Activated CD8-positive, alpha-beta memory T cell treated with anti-CD3 and anti-CD28 coated beads for 24 hours (primary cell): ENCODE results near the gene TSHZ1.
"Not testable (repeated sequence)": the region's sequence is repeated elsewhere in the genome, so short reads cannot be mapped to it uniquely, and the experiment has no call there.

Source experiments
- DNase-seq: peaks from one replicate; pipeline ENCODE4 v3.0.0-alpha.2; 2020

TSHZ1 gene

DNA sequence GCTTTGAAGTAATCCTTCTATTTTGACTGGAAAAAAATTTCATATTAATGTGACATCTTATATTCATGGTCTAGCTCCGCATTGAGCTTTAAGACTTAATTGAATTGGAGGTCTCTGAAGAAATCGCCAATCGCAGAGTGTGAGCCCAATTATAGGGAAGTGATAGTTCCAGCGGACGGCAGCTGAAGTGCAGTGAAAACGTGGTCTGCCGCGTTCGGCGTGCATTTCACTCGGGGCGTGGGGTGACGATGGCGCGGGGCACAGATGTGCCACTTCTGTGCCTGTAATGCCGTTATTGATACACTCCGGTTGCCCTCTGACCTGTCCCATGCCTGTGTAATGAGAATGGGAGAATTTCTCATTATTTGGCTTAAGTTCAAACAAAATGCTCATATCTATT is 106.7 kb downstream of the TSHZ1 start:
- no peak for DNase-seq

DNA sequence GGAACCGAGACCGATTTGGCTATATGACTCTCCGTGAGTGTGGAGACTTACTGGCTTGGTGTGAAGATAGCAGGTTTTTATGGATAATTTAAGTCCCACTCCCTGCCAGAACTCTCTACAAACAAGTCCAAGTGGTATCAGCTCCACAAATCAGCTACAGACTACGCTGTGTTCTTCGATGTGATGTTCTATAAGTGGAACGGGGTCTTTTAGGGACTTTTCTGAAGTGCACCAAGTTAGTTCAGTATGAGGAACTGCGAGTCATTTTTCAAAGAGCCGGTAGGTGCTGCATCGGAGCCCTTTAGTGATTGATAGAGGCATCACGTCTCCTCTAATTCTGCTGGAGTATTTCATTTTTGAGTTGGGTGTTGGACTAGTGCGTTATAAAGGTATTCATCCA is 107.1 kb downstream of the TSHZ1 start:
- no peak for DNase-seq

DNA sequence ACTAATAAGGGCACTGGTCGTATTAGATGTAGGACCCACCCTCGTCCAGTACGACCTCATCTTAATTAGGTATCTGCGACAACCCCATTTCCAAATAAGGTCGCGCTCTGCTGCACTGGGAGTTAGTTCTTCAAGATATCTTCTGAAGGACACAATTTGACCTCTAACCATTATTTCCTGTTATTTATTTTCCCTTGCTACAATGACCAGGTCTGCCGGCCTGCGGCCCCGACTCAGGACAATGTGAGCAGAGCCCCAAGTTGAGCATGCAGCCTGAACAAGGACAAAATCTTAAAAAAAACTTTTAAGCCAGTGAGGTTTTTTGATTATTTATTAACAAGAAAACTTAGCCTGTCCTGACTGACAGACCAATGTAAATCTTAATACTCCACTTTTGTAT is 109.3 kb downstream of the TSHZ1 start:
- DNase-seq, result no peak

DNA sequence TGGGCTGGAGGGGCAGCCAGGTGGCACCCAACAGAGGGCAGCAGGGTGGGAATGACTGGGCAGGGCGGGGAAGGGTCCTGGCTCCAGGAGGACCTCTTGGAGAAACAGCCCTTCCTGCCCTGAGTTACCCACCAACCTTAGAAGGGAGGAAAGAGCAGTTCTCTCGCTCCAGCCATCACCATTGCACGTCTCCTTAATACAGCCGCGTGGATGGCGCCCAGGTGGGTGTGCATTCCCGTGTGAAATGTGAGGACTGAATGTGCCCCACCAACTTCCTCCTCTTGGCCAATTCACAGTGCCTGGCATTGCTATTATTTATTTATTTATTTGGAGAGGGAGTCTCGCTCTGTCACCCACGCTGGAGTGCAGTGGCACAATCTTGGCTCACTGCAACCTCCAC is 109.9 kb downstream of the TSHZ1 start:
- no peak for DNase-seq

DNA sequence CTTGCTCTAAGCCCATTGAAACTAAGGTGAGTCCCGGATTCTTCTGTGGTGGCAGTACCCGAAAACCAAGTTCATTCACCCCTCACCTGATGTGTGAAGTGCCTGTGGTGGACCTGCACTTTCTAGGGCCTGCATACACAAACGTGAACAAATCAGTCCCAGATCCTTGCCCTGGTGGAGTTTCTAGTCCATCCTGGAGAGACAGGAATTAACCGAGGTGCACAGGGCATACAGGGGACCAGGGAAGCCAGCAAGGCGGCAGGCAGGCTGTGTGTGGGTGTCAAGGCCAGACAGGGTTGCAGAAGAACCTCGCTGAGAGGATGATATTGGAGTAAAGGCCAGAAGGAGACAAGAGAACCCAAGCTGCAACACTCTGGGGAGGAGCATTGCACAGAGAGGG is 110.8 kb downstream of the TSHZ1 start:
- no peak for DNase-seq

DNA sequence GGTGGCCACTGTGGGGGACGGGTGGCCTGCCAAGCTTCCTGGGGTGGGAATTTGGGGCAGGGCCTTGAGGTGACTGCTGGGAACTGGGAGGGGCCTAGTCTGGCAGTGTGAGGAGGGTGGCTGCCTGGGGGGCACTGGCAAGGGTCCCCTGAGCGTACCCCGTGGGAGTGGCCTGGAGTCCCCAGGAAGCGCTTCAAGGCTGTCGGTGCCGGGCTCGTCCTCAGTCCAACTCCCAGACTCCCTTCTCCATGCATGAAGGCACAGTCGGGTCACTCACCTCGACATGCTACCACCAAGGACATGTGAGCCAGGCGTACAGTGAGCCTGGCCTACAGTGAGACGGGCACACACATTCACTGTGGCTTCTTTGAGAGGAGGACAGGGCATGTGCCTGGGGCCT is 111.6 kb downstream of the TSHZ1 start:
- no peak for DNase-seq

DNA sequence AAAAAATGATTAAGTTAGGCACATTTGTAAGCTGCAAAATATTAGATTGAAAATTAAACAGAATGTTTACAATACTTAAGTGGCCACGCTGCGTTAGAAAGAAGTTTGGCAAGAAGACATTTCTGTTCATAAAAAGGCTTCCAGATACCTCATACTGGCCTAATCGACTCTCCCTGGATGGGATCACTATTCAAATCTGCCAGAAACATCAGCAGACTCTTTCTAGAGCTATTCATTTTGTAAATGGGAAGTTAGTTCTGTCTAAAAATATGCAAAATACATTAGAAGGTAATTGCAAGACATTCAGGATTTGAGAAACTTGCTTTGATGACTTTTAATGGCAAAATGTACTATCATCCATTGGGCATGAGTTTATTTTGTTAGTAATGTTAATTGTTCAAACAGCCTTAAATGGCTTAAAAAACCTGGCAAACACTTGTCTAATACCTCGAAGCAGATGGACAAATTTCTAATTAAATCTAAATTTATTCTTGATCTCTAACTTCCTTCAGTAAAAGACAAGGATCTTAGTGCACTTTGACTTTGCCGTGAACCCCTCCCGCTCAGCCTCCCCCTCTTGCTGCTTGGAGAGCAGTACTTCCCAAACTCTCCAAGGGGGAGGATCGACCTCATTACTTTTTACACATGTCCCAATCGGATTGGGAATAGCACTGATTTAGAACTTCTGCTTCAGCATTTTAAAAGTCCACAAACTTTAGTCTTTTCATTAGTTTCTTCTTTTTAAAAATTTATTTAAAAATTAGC is 113.4 kb downstream of the TSHZ1 start:
- no peak for DNase-seq

DNA sequence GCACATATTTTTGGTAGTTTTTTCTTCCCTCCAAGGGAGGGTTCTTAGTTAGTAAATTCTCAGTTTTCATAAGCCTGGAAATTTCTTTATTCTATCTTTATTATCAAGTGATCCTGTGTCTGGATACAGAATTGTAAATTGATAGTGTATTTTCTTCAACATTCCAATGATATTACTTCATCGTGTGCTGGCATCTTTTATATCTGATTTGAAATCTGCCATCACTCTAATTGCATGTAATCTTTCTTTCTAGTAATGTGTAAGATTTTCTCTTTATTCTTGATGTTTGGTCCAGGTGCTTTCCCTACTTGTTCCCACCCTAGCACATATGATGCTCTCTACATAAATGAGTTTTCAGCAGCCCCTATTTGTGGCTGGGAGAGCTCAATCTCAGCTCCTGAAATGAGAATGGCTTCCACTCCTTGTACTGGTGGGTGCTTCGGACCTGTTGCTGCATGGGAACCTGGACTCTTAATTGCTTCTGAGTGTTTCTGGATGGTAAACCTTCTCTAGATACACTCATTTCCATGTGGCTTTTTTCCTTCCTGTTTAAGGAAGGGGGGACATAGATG is 114.2 kb downstream of the TSHZ1 start:
- DNase-seq, result no peak

DNA sequence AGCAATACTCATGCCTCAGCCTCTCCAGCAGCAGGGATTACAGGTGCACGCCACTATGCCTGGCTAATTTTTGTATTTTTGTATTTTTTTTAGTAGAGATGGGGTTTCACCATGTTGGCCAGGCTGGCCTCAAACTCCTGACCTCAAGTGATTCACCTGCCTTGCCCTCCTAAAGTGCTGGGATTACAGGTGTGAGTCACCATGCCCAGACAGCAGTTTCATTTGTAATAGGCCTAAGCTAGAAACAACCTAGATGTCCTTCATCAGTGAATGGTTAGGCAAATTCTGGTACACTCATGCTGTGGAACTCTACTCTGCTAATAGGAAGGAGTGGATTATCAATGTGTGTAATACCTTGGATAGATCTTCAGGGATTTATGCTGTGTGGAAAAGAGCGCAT is 119.2 kb downstream of the TSHZ1 start:
- not testable (repeated sequence) for DNase-seq

DNA sequence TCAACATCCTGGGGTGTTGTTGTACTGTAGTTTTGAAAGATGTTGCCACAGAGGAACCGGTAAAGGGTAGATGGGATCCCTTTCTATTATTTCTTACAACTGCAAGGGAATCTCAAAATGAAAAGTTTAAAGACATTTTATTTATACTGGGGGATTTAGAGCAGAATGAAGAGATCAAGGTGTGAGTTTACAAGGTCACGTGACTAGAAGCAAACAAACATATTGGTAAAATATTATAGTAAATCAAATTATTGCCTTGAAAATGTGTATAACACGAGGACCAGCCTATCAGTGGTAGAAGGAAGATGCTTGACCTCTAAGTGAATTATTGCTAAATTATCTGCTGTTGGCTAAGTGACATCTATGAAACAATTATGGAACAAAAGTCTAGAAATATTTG is 119.7 kb downstream of the TSHZ1 start:
- DNase-seq, result no peak

DNA sequence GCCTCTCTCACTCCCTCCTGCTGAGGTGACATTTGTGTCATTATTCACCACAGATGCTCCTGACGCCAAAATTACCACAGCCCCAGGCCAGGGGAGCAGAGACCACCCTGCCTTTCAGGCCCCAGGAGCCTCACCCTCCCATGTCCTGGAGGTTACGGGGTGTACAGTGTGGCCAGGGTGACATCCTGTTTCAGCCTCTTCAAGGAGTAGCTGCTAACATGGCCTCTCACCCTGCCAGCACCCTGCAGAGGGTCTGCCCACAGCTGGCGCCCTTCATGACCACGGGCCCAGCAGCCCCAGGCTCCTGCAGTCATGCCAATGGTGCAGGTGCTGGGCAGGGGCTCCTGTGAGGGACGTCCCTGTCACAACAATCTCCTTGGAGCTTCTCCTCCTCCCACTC is 124.3 kb downstream of the TSHZ1 start:
- no peak for DNase-seq

DNA sequence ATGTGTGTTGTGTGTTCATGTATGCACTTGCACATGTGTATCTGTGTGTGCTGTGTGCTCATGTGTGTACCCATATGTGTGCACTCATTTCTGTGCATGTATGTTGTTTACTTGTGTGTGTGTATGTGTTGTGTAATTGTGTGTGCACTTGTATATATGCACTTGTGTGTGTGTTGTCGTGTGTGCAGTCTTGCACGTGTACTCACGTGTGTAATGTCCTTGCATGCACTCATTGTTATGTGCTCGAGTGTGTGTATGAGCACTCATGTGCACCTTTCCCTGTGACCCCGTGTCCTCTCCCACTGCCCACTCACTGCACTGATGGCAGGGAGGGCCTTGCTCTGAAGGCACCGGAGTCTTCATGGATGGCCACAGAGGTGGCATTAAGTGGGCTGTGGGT is 124.9 kb downstream of the TSHZ1 start:
- DNase-seq, result no peak

DNA sequence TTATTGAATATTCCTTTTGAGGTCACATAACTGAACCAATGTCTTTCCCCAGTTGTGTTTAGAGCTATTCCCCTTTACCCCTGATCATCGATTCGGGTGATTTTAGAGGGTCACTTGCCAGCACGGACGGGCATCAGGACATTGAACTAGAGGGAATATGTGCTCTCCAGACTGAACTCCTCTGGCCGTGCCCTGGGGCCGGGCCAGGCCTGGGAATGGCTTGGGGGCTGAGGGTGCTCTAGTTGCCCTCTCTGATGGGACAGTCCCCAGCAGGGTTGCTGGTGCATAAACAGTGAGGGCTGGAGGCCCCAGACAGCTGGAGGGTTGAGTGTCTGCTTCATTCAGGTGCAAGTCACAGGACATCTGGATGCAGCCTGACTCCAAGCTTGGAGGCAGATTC is 126.2 kb downstream of the TSHZ1 start:
- DNase-seq, result no peak

DNA sequence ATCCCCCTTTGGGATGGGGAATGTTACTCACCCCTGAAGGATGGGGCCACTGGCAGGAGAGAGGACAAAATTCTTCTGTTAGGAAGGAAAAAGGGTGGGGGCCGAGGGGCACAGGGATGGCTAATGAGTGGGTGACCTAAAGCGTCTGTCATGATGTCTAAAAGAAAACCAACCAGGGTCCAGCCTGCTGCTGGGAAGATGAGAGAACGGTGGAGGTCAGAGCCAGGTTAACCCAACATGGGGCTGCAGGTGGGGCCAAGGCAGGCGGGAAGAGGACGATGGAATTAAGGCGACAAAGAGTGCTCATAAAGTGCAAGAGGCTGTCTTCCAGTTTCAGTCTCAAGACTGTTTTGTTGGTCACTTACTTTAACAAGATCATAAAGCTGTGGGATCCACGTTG is 126.8 kb downstream of the TSHZ1 start:
- no peak for DNase-seq

DNA sequence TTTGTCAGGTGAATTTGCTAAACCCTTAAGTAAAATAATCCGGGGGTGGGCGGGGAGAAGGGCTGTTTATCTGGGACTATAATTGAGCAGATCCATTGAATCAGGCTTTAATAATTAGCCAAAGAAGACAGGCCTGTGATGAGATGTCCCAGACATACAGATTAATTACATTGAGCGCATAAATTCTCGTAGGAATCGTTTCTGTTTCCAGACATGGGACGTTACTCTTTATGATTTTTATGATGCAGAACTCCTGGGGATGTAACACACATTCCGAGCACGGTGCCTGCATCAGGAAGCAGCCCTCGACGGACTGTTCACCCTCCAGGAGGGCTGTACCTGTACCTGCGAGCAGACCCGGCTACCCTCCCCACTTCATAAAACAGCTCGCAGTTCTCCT is 128.0 kb downstream of the TSHZ1 start:
- no peak for DNase-seq
